ENCODE data around the gene CCDC14.
"Not testable (repeated sequence)": the region's sequence is repeated elsewhere in the genome, so short reads cannot be mapped to it uniquely, and the experiment has no call there.

The CCDC14 gene, protein sequence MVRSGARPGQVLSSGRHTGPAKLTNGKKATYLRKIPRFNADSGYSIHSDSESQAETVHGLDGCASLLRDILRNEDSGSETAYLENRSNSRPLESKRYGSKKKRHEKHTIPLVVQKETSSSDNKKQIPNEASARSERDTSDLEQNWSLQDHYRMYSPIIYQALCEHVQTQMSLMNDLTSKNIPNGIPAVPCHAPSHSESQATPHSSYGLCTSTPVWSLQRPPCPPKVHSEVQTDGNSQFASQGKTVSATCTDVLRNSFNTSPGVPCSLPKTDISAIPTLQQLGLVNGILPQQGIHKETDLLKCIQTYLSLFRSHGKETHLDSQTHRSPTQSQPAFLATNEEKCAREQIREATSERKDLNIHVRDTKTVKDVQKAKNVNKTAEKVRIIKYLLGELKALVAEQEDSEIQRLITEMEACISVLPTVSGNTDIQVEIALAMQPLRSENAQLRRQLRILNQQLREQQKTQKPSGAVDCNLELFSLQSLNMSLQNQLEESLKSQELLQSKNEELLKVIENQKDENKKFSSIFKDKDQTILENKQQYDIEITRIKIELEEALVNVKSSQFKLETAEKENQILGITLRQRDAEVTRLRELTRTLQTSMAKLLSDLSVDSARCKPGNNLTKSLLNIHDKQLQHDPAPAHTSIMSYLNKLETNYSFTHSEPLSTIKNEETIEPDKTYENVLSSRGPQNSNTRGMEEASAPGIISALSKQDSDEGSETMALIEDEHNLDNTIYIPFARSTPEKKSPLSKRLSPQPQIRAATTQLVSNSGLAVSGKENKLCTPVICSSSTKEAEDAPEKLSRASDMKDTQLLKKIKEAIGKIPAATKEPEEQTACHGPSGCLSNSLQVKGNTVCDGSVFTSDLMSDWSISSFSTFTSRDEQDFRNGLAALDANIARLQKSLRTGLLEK

DNA sequence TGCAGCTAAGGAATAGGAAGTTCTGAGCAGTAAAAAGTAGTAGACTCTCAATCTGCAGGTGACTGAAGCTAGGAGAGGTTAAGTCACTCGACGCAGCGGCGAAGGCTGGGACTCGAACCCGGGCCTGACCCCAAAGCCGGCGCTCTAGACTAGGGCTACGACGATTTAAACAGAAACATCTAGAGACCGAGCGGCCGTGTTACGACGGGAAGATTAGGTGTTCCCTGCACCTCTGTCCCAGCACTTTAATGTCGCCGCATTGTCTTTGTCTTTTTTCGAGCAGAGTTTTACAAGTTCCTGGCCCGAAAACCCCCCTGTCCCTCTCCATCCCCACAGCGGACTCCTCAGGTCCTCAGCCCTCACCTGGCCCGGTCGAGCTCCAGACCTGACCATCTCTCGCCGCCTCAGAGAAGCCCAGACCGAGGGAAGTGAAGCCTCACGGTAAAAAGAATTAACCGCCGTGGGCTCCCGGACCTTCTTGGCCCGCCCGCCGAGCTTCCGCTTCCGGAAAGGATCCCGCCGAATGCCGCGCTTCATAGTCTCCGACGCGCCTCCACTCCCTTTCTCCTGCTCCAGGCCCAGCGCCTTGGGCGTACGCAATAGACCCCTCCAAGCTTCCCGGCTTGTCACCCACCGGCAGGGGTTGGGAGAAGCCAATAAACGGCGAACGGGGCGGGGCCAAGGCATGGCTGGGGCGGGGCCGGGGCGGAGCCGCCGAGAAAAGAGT is at the start of gene CCDC14:
CCDC14 (minus strand) TSS at position 449 of the 727 bp plus-strand sequence; CDS start at position 393, 56 bp downstream.
- peak; percentile 57 to 77 (median 67) for DNase-seq (ENCODE audit: low read depth in 4 of 4, low spot score in 1 of 4)

DNA sequence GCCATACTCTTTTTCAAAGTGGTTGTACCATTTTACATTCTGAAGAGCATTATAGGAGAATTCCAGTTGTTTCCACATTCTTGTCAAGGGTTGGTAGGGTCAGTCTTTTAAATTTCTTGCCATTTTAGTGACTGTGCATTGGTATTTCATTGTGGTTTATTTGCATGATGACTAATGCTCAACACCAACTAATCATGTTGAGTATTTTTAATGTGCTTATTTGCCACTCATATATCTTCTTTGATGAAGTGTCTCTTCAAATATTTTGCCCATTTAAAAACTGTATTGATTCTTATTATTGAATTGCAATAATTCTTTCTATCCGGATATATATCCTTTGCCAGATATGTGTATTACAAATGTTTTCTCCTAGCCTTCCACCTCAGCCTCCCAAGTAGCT is 47.3 kb upstream of the CCDC14 start:
- DNase-seq (ENCODE audit: low read depth in 4 of 4, low spot score in 1 of 4), result not testable (repeated sequence)

DNA sequence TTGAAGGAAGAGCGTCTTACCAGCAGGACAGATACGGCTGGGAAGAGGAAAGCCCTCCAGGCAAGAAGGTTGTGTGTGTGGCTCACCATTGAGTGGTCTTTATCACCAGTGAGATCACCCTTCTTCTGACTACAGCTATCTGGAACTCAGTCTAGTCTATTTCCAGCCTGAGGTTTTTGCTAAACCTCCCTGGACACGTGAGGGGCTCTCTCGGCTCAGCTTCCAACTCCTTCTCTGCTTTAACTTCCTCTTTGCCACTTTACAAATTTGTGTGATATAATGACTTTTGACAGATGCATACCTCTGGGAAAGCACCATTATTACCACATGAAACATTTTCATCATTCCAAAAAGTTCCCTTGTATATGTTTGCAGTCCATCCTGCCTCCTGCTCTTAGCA is 46.2 kb upstream of the CCDC14 start:
- DNase-seq (ENCODE audit: low read depth in 4 of 4, low spot score in 1 of 4), result no peak

DNA sequence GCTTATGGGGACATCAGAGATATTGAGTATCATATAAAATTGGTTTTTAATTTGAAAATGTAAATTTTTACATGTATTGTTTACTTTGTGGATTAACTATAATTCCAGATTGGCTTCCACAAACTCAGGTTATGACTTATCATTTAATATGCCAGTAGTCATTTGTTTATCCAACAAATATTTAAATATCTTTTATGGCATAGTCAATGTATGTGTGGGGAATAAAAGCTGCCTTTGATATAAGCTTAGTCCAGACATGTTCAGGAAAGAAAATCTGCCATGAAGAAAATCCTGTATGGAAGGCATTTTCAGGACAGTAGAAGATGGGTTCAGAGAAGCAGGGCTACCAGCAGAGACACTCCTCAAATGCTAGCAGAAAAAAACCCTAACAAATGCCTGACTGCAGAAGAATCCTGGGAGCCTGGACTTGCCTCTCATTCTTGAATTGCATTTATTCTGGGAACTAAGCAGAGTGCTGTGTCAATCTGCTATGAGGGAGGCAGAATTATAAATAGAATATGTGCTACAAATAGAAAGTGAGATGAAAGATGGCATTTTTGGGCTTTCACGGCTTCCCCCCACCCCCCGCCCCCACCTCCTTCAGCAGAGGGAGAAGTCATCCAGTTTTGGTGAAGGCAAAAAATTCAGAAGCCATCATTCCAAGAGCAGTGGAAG is 41.5 kb upstream of the CCDC14 start:
- not testable (repeated sequence) for DNase-seq (ENCODE audit: low read depth in 4 of 4, low spot score in 1 of 4)

DNA sequence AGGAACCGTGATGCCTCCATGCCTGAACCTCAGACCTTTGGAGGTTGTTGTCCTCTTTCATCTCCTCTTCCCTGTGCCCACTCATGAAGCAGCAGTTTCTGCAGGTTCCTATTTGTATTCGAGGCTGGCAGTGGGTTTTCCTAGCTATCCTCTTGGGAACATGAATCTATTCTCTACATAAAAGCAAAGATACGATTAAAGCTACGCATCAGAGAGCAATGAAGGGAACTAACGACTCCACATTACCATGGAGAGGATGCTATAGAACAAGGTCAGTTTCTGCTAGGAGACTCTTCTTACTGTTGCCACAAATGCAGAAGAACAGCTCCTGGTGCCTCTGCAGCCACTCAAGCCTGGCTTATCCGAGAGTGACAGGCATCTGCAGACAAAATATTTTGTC is 40.3 kb upstream of the CCDC14 start:
- not testable (repeated sequence) for DNase-seq (ENCODE audit: low read depth in 4 of 4, low spot score in 1 of 4)

GRCh38 chr3:123997543-123997942 is 36.5 kb upstream of the CCDC14 start:
- DNase-seq (ENCODE audit: low read depth in 4 of 4, low spot score in 1 of 4), result no peak

DNA sequence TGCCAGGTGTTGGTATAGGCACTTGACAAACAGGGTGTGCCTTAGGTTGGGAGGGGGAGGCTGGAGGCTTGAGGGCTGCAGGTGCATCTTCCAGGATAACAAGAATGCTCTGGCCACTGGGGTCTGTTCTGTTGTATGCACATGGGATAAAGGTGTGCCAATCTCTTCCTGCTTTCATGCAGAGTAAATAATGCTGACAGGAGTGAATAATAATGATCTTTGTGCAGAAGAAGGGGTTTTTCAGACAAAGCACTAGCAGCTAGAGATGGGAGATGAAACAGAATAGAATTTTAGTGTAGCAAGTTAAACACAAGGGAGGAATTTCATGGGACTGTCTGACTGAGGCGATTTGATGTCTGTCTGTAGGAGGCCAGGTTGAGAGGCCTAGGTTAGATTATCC is 32.8 kb upstream of the CCDC14 start:
- DNase-seq (ENCODE audit: low read depth in 4 of 4, low spot score in 1 of 4), result no peak

DNA sequence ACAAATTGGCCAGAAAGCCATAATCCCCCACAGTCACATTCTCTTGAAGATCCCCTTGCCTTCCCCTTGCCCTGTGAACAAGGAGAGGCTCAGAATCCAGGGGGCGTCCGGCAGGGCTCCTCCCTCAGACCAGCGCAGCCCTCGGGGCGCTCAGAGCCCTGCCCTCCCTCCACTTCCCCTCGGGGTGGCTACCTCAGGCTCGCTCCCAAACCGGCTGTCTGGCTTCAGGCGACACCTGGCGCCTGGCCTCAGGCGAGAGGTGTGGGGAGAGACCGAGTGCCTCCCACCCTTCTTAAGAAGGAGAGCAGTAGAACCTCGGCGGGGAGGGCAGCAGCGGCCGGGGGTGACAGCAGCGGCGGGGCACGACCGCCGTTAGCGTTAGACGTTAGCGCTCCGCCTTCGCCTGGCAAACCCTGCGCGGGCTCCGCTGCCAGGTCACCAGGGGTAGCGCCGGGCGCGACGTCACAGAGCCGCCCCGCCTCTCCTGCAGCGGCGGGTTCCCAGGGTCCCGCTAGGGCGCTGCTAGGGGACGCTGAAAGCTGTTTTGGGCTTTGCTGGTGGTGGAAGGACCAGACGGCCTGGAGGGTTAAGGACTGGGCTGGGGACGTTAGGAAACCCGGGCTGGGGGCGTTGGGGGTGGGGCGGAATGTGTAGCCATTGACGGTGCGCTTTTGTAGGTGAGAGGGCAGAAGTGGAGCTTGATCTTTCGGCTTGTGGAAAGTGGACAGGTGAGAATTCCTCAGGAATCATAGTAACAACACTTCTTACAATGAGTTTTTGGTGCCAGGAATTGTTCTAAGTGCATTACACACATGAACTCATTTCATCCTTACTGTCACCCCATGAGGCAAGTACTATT is 30.9 kb upstream of the CCDC14 start, which contains the start of gene ROPN1:
ROPN1 (minus strand) TSS at position 395 of the 859 bp plus-strand sequence. CDS start 11,643 bp downstream, outside the sequence.
- DNase-seq (ENCODE audit: low read depth in 4 of 4, low spot score in 1 of 4), result not testable (repeated sequence)

DNA sequence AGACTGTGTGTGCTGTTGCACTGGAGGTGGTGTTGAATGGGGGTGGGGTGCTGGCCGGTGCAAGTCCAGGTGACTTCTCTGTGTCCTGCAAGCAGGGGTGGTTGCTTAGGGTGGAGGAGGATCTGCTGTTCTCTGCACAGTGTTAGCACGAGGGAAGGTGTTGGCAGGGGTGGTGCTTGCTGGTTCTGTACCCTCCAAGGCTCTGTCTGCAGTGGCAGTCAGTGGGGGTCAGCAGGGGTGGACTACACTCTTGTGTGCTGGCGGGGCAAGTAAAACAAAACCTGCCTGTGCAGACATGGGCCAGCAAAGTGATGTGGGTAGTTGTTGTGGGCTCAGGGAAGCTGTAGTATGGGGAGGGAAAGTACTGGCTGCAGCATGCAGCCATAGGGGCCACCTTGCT is 25.4 kb upstream of the CCDC14 start:
- no peak for DNase-seq (ENCODE audit: low read depth in 4 of 4, low spot score in 1 of 4)

DNA sequence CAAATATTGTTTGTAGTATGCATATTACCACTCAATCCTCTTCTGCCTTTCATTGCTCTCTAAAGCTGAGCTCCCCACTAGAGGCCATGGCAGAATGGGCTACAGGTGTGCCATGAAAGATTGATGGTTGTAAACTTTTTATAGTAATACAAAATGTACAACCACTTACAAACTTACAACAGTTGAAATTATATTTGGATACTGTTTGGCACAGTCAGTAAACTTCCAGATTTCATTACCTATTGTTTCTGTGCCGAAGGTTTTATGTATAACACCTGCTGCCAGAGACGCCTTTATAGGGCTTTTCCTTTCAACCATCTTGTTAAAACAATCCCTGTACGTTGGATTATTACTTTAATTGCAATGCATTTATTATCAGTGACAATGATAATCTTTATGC is 23.9 kb upstream of the CCDC14 start:
- no peak for DNase-seq (ENCODE audit: low read depth in 4 of 4, low spot score in 1 of 4)

DNA sequence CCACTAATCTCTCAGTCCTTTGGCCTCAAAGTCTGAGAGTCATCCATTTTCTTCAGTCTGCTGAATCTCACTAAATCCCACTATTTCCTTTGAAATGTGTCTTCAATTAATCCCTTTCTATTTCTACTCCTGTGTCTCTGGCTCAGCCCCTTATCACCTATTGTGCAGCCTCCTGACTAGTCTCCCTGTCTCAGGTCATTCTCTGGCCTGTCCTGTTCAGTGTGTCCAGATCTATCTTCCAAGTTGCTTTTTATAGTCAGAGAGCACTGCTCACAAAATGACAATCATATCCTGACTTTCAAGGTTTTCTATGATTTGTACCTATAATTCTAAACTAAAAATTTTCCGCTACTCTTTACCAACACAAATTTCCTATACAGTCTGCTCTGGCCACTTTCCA is 23.3 kb upstream of the CCDC14 start:
- DNase-seq (ENCODE audit: low read depth in 4 of 4, low spot score in 1 of 4), result no peak

- not testable (repeated sequence) for DNase-seq (ENCODE audit: low read depth in 4 of 4, low spot score in 1 of 4)
Measured at GRCh38 chr3:123981317-123981716, 20.3 kb upstream of the CCDC14 start.

DNA sequence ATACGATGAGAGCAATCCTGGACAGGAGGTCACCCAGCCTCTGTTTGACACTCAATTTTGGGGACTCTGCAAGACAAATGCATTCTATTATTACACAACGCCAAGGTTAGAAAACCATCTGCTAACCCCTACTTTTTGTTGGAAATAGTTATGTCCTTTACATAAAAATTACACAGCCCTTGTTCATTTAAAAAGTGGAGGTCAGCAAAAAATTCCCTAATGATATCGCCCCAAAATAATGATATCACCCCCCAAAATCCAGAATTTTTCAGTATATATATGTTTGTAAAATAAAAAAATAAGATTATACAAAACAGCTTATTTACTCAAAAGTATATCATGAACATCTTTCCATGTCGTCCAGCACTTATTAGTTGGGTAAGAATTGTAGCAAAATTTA is 19.5 kb upstream of the CCDC14 start:
- no peak for DNase-seq (ENCODE audit: low read depth in 4 of 4, low spot score in 1 of 4)

- DNase-seq (ENCODE audit: low read depth in 4 of 4, low spot score in 1 of 4), result peak in 1 of 4 experiments; percentile 5
Measured at GRCh38 chr3:123979525-123980501, 18.8 kb upstream of the CCDC14 start.

DNA sequence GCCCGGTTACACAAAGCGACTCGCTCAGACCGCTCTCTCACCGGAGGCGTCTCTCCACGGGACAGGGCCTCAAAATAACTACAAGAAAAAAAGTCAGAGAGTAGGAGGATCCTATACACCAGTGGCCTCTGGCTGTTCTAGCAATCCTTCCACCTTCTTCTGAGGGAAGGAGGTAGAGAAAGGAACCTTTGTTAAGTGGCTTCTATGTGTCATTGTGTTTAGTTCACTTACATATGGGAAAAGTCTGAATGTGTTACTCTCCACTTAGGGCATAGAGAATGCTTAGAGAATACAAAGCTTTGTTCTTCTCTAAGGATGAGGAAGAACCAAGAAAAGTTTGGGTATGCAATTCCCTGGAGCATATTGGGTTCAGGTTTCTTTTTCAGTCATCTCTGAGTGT is 15.9 kb upstream of the CCDC14 start:
- not testable (repeated sequence) for DNase-seq (ENCODE audit: low read depth in 4 of 4, low spot score in 1 of 4)

GRCh38 chr3:123976181-123976898 is 15.3 kb upstream of the CCDC14 start:
- not testable (repeated sequence) for DNase-seq (ENCODE audit: low read depth in 4 of 4, low spot score in 1 of 4)

- DNase-seq (ENCODE audit: low read depth in 4 of 4, low spot score in 1 of 4), result not testable (repeated sequence)
Measured at GRCh38 chr3:123975030-123975429, 14.0 kb upstream of the CCDC14 start.

DNA sequence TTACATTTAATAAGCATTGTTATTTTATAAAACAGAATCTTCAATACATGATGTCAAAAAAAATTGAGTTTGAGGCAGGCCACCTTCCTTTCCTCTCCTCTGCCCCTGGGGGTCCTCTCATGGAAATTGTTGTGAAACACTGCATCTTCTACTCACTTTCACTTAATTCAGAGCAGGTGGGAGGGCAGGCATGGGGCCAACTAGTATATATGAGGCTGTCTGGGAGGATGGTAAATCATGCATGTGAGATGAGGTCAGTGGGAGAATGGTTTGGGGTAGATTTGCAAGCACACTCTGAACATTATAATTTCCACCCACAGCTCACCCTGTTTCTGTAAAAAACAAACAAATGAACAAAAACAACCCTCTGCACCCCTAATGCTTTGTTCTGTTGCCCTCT is 10.4 kb upstream of the CCDC14 start:
- DNase-seq (ENCODE audit: low read depth in 4 of 4, low spot score in 1 of 4), result no peak
